ENCODE data around the gene ANKFN1.

ANKFN1 gene

DNA sequence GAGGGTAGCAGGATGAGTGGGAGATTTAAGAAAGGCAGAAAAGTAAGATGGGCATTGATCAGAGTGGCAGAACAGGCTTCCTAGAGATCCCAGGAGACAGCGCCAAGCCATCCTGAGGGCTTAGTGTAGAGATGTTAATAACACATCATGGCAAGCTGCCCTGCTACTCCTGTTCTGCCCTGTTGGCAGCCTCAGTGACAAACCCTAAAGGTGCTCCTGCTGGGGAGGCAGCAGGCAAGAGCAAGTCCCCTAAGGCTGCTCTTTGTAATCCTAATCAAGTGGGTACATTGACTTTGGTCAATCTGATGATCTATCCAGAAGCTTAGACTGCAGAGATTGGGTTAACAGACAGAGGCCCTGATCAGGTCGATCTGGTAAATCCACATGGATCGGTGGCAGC, 16.3 kb downstream of the ANKFN1 start:
- TF ChIP-seq, protein P1, sequence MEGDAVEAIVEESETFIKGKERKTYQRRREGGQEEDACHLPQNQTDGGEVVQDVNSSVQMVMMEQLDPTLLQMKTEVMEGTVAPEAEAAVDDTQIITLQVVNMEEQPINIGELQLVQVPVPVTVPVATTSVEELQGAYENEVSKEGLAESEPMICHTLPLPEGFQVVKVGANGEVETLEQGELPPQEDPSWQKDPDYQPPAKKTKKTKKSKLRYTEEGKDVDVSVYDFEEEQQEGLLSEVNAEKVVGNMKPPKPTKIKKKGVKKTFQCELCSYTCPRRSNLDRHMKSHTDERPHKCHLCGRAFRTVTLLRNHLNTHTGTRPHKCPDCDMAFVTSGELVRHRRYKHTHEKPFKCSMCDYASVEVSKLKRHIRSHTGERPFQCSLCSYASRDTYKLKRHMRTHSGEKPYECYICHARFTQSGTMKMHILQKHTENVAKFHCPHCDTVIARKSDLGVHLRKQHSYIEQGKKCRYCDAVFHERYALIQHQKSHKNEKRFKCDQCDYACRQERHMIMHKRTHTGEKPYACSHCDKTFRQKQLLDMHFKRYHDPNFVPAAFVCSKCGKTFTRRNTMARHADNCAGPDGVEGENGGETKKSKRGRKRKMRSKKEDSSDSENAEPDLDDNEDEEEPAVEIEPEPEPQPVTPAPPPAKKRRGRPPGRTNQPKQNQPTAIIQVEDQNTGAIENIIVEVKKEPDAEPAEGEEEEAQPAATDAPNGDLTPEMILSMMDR (IDR thresholded peaks at IDR 0.05; ENCODE audit: extremely low read depth, insufficient read depth, missing control alignments) = no peak

DNA sequence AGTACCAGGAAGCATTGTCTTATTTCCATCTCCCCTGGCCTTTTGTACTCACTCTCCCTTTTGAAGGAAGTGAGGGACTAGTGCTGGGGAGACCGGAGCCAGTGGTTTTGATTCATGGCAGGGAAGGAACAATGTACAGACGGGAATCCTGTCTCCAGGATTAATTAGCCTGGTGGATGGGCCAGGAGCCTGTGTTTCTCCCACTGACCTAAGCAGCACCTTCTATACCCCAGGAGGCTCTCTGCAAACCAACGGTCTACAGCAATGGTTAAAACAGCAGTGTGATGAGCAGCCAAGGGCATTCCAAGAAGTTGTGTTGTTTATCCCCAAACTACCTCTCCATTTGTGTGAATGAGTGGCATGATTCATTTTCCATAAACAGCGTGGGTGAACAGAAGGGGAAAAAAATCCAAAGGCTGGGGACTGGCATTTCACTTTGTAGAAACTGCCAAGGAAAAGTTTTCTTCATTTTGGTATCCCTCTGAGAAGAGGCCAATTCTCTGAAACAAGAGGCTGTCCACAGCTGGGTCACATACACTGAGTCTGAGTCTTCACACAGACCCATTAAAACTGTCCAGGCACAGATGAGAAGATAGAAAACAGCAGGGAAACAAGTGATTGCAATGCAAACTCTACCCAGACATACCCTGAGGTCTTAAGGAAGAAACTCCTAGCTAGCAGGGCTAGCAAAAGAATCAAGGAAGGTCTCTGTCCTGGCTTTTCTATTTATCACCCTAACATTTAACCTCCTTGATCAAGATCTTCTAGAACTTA, 18.1 kb downstream of the ANKFN1 start:
- TF ChIP-seq, protein P1 (IDR thresholded peaks at IDR 0.05; ENCODE audit: extremely low read depth, insufficient read depth, missing control alignments) = no peak
- in situ Hi-C loops (cut with MboI; ENCODE audit: low pct_unique_long_range_greater_than_20kb, low sequenced_read_pairs, unreplicated experiment) = no loop called here

More for the DNA sequence above, 16.3 kb downstream of the ANKFN1 start:
- no peak for DNase-seq (ENCODE audit: low spot score)
- in situ Hi-C loops (cut with MboI; ENCODE audit: low pct_unique_long_range_greater_than_20kb, low sequenced_read_pairs, unreplicated experiment) = no loop called here

DNA sequence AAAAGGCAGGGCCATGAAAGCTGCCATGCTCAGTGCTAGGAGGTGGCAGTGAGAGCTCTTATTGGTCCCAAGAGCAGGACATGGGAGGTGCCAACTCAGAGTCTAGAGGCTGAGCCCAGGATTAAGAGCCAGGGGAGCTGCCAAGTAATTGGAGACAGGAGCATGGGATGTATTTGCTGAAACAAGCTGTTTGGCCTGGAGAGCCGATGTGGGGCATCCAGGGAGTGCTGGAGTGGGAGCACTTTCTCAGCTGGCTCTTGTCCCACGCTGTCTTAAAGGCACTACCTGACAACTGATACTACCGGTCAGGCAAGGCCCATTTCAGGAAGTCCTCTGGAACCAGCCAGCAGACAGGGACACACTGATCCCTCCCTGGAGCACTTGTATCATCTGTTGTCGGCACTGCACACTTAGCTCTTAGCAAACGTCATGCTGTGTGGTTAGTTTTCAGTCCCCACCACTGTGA, 19.3 kb downstream of the ANKFN1 start:
- TF ChIP-seq, protein P1 (IDR thresholded peaks at IDR 0.05; ENCODE audit: extremely low read depth, insufficient read depth, missing control alignments) = no peak
- in situ Hi-C loops (cut with MboI; ENCODE audit: low pct_unique_long_range_greater_than_20kb, low sequenced_read_pairs, unreplicated experiment) = no loop called here
- DNase-seq (ENCODE audit: low spot score) = no peak

More for the DNA sequence above, 18.1 kb downstream of the ANKFN1 start:
- DNase-seq (ENCODE audit: low spot score) = no peak

DNA sequence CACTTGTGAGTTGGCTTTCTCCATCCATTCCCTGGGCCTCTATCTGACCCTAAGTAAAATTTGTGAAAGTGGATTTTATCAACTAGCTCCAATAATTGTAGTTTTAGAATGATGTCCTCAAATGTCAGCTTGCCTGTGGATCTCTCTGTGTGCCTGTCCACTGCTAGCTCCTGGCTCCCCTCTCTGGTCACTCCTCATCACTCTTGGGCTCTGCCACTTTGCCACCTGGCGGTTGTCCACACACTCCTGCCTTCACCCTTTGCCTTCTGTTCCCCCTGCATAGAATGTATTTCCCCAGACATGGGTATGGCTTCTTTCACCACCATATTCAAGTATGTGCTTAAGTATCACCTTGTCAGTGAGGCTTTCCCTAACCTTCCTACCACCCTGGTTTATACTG, 19.8 kb downstream of the ANKFN1 start:
- in situ Hi-C loops (cut with MboI; ENCODE audit: low pct_unique_long_range_greater_than_20kb, low sequenced_read_pairs, unreplicated experiment) = no loop called here
- TF ChIP-seq, protein P1 (IDR thresholded peaks at IDR 0.05; ENCODE audit: extremely low read depth, insufficient read depth, missing control alignments) = no peak

DNA sequence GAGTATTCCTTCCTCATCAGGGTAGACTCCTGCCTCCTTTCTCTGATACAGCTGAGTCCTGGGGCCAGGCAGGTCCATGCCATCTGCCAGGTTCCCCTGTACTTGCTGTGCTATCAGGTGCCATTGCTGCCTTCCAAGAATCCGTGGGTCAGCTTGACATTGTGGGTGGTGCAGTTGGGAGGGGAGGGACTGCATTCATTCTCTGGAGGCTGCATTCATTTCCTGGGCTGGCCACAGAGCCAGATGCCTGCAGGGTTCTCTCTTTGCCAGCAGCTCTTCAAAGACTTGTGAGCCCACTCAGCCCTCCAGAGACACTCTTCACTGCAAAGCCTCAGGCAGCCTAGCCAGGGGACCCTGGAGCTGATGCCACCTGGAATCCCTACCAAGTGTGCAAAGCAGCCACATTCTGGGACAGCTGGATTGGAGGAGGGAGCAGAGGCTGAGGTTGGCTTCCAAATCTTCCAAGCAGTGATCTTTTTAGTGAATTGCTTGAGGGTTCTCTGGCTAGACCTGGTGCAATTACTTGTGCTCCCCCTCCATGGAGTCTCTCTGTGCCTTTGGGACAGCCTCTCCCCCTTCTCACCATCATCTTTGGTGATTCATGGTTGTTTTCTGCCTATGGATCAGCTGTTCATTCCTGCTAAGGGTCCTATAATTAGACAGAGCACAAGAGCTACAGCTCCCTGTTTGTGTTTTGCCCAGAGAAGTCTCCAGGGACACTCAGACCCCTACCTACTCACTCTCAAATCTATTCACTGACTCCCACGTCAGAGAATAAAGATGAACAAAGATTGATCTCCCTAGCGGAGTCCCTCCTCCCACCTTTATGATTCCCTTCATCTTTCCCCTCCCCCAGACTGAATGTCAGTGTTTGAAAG, 20.9 kb downstream of the ANKFN1 start:
- in situ Hi-C loops (cut with MboI; ENCODE audit: low pct_unique_long_range_greater_than_20kb, low sequenced_read_pairs, unreplicated experiment) = no loop called here
- TF ChIP-seq, protein P1 (IDR thresholded peaks at IDR 0.05; ENCODE audit: extremely low read depth, insufficient read depth, missing control alignments) = no peak
- no peak for DNase-seq (ENCODE audit: low spot score)

More for the DNA sequence above, 19.8 kb downstream of the ANKFN1 start:
- no peak for DNase-seq (ENCODE audit: low spot score)

DNA sequence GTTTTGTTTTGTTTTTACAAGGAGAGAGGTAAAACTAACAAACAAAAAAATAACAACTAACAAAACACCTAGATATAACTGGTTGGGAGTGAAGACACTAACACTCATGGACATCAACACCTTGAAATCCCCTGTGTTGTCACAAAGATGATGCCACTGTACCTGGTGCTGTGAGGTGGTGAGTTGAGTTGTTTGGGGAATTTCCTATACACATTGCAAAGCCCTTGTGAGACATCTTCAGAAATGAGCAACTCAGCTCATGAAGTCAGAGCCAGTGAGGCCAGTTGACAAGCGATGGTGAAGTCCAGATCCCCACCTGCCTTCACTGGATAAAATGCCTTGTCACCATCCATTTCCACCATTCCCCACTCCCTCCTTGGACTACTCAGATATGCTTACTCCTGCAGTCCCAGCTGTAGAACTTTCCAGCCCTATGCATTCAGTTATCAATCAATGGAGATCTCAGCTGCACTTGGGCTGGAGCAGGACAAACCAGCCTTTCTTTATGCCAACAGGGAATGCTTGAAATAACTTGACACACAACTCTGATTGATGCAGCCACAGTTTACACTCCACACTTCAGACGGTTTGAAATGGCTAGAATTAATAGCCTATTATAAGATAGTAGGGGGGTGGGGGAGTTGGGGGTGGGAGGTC, 22.2 kb downstream of the ANKFN1 start:
- TF ChIP-seq, protein P1 (IDR thresholded peaks at IDR 0.05; ENCODE audit: extremely low read depth, insufficient read depth, missing control alignments) = no peak
- in situ Hi-C loops (cut with MboI; ENCODE audit: low pct_unique_long_range_greater_than_20kb, low sequenced_read_pairs, unreplicated experiment) = no loop called here
- no peak for DNase-seq (ENCODE audit: low spot score)

Measured in GM13977 (cell line).